ENCODE measurements around the gene ITGB8. TPM values are rescaled to one million over a fixed set of nuclear protein-coding genes. Genes with fewer than 3 reads are reported as not detected.

The ITGB8 gene
- total RNA-seq, 3 donors from 2014 or later (not counting 1 experiment from before 2014, with no cell fraction given), result 0.39 to 12.8 TPM; not detected in 1

GRCh38 chr7:20441991-20442441, 111.3 kb downstream of the ITGB8 start:
- Histone ChIP-seq H3K9me3 (ENCODE audit: control insufficient read depth, insufficient read depth, low read length) (no peaks in the 10 kb centered on the region), H3K27ac (ENCODE audit: low read length) (no peak overlapping the region), H3K4me1 (ENCODE audit: control insufficient read depth, insufficient read depth, low read length) (no peaks in the 10 kb centered on the region), H3K36me3 (ENCODE audit: control insufficient read depth, insufficient read depth, low read length) (no peaks in the 10 kb centered on the region), H3K27me3 (ENCODE audit: control insufficient read depth, insufficient read depth, low read length) (no peaks in the 10 kb centered on the region), H3K4me3 (ENCODE audit: low read length) (no peak overlapping the region)
- Mint-ChIP-seq H3K9me3 (peaks cover 0 to 5% of the 10 kb centered on the region in 2 donors), H3K36me3 (no peaks in the 10 kb centered on the region), H3K4me3 (no peak overlapping the region), H3K27me3 (ENCODE audit: low read depth in 2 of 2) (no peaks in the 10 kb centered on the region), H3K27ac (no peak overlapping the region), H3K4me1 (no peaks in the 10 kb centered on the region)
- WGBS (ENCODE audit: insufficient coverage), result 76% methylated on average over 3 of the region's 3 CpGs
- TF ChIP-seq CTCF (IDR thresholded peaks at IDR 0.05), result no peak
- ATAC-seq (no peak), DNase-seq (no peak)
- intact Hi-C loops (cut with micrococcal nuclease), result no loop called here

GRCh38 chr7:20442951-20443350, 112.3 kb downstream of the ITGB8 start:
- H3K36me3 ChIP-seq (ENCODE audit: control insufficient read depth, insufficient read depth, low read length), result no peaks in the 10 kb centered on the region
- H3K27ac ChIP-seq (ENCODE audit: low read length), result no peak overlapping the region
- Mint-ChIP-seq H3K36me3 (no peaks in the 10 kb centered on the region), H3K27me3 (ENCODE audit: low read depth in 2 of 2) (no peaks in the 10 kb centered on the region), H3K4me1 (no peaks in the 10 kb centered on the region), H3K27ac (no peak overlapping the region), H3K9me3 (peaks cover 0 to 7% of the 10 kb centered on the region in 2 donors), H3K4me3 (no peak overlapping the region)
- no peak overlapping the region for H3K4me3 ChIP-seq (ENCODE audit: low read length)
- TF ChIP-seq CTCF (IDR thresholded peaks at IDR 0.05), result no peak
- ATAC-seq (no peak), DNase-seq (no peak)
- no peaks in the 10 kb centered on the region for H3K4me1 ChIP-seq (ENCODE audit: control insufficient read depth, insufficient read depth, low read length)
- intact Hi-C loops (cut with micrococcal nuclease), result no loop called here
- WGBS (ENCODE audit: insufficient coverage), result 88% methylated on average over 7 of the region's 8 CpGs
- H3K9me3 ChIP-seq (ENCODE audit: control insufficient read depth, insufficient read depth, low read length), result no peaks in the 10 kb centered on the region
- no peaks in the 10 kb centered on the region for H3K27me3 ChIP-seq (ENCODE audit: control insufficient read depth, insufficient read depth, low read length)

- H3K4me1 ChIP-seq (ENCODE audit: control insufficient read depth, insufficient read depth, low read length), result no peaks in the 10 kb centered on the region
- no peaks in the 10 kb centered on the region for H3K27me3 Mint-ChIP-seq (ENCODE audit: low read depth in 2 of 2)
- 85% methylated on average over 1 of the region's 2 CpGs for WGBS (ENCODE audit: insufficient coverage)
- DNase-seq, result no peak
- no peak for TF ChIP-seq CTCF (IDR thresholded peaks at IDR 0.05)
- no peak overlapping the region for H3K27ac ChIP-seq (ENCODE audit: low read length)
- H3K4me1 Mint-ChIP-seq, result no peaks in the 10 kb centered on the region
- no peaks in the 10 kb centered on the region for H3K27me3 ChIP-seq (ENCODE audit: control insufficient read depth, insufficient read depth, low read length)
- H3K4me3 ChIP-seq (ENCODE audit: low read length), result no peak overlapping the region
- H3K36me3 Mint-ChIP-seq, result no peaks in the 10 kb centered on the region
- intact Hi-C loops (cut with micrococcal nuclease), result no loop called here
- no peaks in the 10 kb centered on the region for H3K9me3 ChIP-seq (ENCODE audit: control insufficient read depth, insufficient read depth, low read length)
- no peak for ATAC-seq
- no peak overlapping the region for H3K4me3 Mint-ChIP-seq
- H3K36me3 ChIP-seq (ENCODE audit: control insufficient read depth, insufficient read depth, low read length), result no peaks in the 10 kb centered on the region
- H3K27ac Mint-ChIP-seq, result no peak overlapping the region
- H3K9me3 Mint-ChIP-seq, result peaks cover 3 to 10% of the 10 kb centered on the region in 2 donors
Observed at GRCh38 chr7:20444030-20444800, 113.5 kb downstream of the ITGB8 start.
